LoVo (cell line): ENCODE results near the gene MCAT.
A peak's percentile ranks its signal among the peaks of the same experiment; 100 is the strongest.
"Not testable (repeated sequence)": the region's sequence is repeated elsewhere in the genome, so short reads cannot be mapped to it uniquely, and the experiment has no call there.

Experiments used
- DNase-seq: peaks from one replicate; pipeline ENCODE4 v3.0.0-alpha.2; 2016; ENCODE audit warnings: low spot score

The MCAT gene

GRCh38 chr22:43126501-43127165 lies 16.6 kb downstream of the MCAT start:
- peak; percentile 68 for DNase-seq

DNA sequence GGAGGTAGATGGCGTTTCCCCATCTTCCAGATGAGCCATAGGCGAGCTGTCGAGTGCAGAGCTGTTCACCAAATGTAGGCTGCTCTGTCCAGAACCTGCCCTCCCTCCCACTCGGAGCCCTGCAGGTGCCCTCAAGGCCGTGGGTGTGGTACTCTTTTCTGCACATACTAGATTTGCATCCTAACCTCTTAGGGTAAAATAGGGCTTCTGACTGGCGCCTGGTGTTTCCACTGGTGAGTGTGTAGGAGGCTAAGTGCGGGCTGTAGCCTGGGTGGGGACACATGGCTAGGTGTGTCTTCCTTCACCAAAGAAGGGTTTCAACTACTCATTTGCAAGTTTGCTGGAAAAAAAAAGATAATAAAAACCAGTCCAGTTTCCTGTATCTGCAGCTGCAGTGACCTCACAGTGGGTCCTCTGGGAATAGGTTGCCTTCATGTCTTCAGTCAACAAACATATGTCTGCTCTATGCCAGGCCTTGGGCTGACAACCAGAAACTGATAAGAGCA lies 24.2 kb downstream of the MCAT start:
- DNase-seq = no peak

- DNase-seq = no peak
Observed at GRCh38 chr22:43118024-43118849, 25.0 kb downstream of the MCAT start.

DNA sequence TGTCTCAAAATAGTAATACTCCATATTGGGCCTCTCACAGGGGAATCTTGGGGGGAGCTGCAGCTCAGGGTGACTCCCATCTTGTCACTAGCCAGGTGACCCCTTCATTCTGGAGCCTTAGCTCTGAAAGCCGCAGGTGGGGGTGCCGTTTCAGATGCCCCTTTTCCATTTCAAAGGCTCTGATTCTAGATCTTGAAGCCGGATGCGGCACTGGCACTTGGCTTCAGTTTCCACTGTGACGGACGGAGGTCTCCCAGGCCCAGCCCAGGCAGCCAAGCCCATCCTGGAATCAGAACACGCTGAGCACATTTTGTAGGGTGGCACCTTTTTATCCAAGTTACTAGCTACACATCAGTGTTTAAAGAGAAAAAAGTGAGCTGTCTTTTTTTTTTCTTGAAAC lies 26.3 kb downstream of the MCAT start:
- DNase-seq = no peak

DNA sequence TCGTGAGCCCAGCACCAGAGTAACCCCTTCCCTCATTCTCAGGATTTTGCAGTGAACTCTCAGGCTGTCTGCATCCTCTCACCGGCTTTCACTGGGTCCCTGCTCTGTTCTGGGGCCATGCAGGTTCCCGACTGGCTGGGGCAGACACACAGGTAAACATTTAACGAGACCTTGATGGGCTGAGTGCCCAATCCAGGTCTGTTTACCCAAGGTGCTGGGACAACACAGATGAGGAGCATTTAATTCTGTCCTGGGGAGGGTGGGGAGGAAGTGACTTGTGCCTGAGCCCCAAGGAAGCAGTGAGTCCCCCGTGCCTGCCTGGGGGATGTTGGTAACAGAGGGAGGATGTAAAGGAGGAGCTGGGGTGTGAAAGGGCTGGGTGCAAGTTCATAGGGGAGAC lies 28.2 kb downstream of the MCAT start:
- no peak for DNase-seq

DNA sequence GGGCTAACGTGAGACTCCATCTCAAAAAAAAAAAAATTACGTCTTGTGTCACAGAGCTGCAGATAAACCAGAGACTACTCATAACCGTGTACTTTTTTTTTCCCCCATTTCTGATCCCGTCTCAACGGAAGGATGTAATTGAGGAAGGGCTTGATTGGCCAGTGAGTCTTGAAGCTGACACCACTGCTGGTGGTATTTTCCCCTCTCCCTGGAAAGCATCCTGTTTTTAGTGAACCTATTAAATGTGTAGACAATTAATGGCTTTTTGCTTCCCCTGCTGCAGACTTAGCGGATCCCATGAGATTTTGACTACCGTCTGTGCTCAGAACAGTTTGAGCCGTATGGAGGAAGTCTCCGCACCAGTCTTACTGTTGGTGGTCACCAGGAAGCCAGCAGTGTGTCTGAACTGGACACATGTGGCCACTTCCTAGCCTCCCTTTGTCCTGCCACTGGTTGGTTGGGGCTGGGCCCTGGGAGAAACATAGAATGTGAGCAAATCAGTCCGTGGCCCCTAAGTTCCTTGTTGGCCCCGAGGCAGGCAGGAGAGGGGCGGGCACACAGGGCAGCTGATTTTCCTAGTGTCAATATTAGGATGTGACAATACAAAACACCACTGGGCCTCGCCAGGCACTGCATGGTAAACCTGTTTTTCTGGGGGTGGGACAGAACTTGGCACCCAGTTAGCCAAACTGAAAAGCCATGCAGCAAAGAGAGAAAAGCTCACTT lies 29.5 kb downstream of the MCAT start:
- DNase-seq = no peak

GRCh38 chr22:43110927-43111623 lies 32.1 kb downstream of the MCAT start:
- DNase-seq = peak; percentile 37

DNA sequence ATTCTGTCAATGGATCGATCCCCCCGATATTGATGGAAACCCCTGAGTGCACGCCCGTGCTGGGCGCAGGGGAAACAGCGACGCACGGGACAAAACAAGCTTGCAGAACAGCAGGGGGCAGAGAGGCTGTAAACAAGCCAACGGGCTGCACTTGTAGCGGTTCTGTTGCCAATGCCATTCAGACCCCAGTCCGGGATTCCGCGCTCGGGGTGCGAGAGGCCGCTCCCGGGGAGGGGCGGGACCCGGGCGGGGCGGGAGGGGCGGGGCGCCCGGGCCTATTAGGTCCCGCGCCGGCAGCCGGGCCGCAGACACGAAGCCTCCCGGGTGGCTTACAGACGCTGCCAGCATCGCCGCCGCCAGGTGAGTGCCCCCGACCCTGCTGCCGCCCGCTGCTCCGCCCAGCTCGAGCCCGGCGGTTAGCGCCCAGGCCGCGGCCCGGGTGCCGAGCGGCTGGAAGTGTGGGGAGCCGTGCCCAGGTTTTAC lies 32.7 kb downstream of the MCAT start, which contains the start of gene BIK:
Gene BIK, plus strand, starts transcription at position 307 of the 483 bp plus-strand sequence. CDS start 13,273 bp downstream, outside the sequence.
- peak; percentile 53 for DNase-seq

GRCh38 chr22:43109921-43110443 lies 33.2 kb downstream of the MCAT start:
- no peak for DNase-seq

DNA sequence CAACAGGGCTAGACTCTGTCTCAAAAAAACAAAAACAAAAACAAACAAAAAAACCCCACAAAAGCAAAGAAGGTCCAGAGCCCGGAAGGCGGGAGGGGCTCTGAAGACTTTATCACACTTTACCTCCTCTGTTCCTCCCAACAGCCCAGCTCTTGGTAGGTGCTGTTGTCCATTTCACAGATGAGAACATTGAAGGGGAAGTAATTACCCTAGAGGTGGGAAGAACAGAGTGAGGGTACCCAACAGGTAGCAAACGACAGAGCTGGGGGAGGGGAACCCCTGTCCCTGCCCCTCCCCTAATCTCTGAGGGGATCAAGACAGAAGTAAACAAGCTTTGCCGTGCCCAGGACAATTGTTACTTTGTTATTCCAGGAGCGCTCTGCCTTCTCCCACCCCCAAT lies 33.7 kb downstream of the MCAT start:
- DNase-seq = no peak

- no peak for DNase-seq
Observed at GRCh38 chr22:43106302-43106701, 36.9 kb downstream of the MCAT start.

GRCh38 chr22:43104950-43105349 lies 38.2 kb downstream of the MCAT start:
- not testable (repeated sequence) for DNase-seq

DNA sequence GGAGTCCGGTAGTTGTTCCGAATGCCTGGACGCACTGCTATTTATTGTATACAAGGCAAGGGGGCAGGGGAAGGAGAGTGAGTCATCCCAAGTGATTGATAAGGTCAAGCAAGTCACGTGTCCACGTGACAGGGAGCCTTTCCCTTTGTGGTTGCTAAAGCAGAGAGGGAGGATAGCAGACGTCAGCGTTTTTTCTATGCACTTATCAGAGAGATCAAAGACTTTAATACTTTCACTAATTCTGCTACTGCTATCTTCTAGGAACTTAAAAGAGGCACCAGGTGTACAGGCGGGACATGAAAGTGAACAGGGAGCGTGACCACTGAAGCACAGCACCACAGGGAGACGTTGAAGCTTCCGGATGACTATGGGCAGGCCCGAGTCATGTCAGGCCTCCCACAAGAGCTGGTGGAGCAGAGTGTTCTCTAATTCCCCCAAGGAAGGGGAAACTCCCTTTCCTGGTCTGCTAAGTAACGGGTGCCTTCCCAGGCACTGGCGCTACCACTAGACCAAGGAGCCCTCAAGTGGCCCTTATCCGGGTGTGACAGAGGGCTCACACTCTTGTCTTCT lies 39.1 kb downstream of the MCAT start:
- not testable (repeated sequence) for DNase-seq

DNA sequence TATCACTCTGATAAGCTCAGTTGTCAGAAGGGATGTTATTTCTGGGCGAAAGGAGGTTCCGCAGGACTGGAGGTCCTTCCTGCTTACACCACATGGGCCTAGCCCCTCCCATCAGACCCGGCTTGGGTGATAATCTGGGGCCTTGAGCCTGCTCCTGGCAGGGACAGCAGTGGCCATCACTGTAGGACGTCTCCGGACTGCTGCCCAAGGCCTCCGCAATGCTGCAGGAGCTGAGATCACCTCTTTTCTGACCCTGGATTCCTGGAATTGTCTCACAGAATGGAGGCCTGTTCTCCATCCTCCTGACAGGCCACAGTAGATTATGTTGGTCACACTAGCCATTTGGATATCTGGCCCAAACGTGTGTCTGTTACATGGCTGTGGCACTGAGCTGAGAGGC lies 41.9 kb downstream of the MCAT start:
- no peak for DNase-seq

GRCh38 chr22:43100225-43100624 lies 43.0 kb downstream of the MCAT start:
- no peak for DNase-seq

- no peak for DNase-seq
Observed at GRCh38 chr22:43099095-43099494, 44.1 kb downstream of the MCAT start.

DNA sequence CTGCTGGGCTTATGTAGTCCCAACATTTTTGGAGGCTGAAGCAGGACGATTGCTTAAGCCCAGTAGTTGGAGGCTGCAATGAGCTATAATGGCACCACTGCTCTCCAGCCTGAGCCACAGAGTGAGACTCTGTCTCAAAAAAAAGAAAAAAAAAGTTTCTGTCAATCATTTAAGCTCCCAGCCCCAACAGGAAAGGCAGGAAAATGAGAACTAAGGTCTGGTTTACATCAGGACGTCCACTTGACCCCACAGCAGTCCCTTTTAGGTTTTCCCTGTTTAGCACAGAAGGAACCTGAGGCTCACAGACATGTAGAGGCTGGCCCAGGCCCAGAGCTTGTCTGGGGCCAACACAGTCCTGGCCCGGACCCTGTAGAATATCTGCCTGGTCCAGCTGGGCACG lies 44.8 kb downstream of the MCAT start:
- DNase-seq = no peak

GRCh38 chr22:43096420-43096819 lies 46.8 kb downstream of the MCAT start:
- DNase-seq = no peak

DNA sequence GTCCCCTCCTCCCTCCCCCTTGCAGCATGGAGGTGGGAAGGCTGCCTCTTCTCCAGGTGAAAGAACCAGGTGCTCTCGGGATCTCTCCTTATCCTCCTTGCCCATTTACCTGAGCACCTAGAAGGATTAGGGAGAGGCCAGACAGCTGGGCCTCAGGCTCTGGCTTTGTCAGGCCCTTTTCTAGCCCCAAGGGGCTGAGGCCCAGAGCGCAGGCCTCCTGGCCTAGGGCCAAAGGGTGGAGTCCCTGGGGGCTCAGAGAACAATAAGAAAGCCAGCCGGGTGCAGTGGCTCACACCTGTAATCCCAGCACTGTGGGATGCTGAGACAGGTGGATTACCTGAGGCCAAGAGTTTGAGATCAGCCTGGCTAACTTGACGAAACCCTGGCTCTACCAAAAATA lies 48.6 kb downstream of the MCAT start:
- no peak for DNase-seq

- peak; percentile 34 for DNase-seq
Observed at GRCh38 chr22:43094085-43094484, 49.1 kb downstream of the MCAT start.

DNA sequence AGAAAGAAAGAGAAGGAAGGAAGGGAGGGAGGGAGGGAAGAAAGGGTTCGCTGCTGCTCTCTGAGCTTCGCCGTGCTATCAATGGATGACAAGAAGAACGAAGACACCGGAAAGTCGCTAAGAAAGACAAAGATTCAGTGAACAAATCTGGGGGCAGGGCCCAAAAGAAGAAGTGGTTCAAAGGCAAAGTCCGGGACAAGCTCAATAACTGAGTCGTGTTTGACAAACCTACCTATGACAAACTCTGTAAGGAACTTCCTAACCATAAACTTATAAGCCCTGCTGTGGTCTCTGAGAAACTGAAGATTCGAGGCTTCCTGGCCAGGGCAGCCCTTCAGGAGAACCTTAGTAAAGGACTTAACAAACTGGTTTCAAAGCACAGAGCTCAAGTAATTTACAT lies 51.1 kb downstream of the MCAT start:
- DNase-seq = no peak
